ENCODE results near the gene NUTM1.
"Not testable (repeated sequence)": the region's sequence is repeated elsewhere in the genome, so short reads cannot be mapped to it uniquely, and the experiment has no call there.

The NUTM1 gene

GRCh38 chr15:34336991-34337556 lies 6.0 kb upstream of the NUTM1 start:
- no peak for DNase-seq

GRCh38 chr15:34337557-34338306 lies 5.4 kb upstream of the NUTM1 start, which contains the start of gene SLC12A6:
TSS of gene SLC12A6 (minus strand) at chr15:34337781. CDS start at chr15:34336680, 1,101 bp downstream.
- DNase-seq, result peak; percentile 78

- DNase-seq, result no peak
These were observed 4.8 kb upstream of the NUTM1 start for GRCh38 chr15:34338347-34338746.

- DNase-seq, result no peak
These were observed 3.2 kb upstream of the NUTM1 start for GRCh38 chr15:34339946-34340345.

- DNase-seq, result no peak
These were observed 1.5 kb upstream of the NUTM1 start for GRCh38 chr15:34341381-34342212.

- DNase-seq, result not testable (repeated sequence)
These were observed 840 bp upstream of the NUTM1 start for GRCh38 chr15:34342213-34342736.

- no peak for DNase-seq
These were observed 5.0 kb downstream of the NUTM1 start for GRCh38 chr15:34347951-34348638.

- DNase-seq, result no peak
These were observed 5.7 kb downstream of the NUTM1 start for GRCh38 chr15:34348735-34349300.

GRCh38 chr15:34349769-34350168 lies 6.7 kb downstream of the NUTM1 start:
- no peak for DNase-seq

- DNase-seq, result not testable (repeated sequence)
These were observed 9.9 kb downstream of the NUTM1 start for GRCh38 chr15:34352996-34353395.

GRCh38 chr15:34353627-34354026 lies 10.5 kb downstream of the NUTM1 start:
- no peak for DNase-seq

- DNase-seq, result no peak
These were observed 11.2 kb downstream of the NUTM1 start for GRCh38 chr15:34354286-34354685.

GRCh38 chr15:34355241-34355640 lies 12.1 kb downstream of the NUTM1 start:
- DNase-seq, result no peak

GRCh38 chr15:34357653-34358052 lies 14.5 kb downstream of the NUTM1 start:
- no peak for DNase-seq

- no peak for DNase-seq
These were observed 15.3 kb downstream of the NUTM1 start for GRCh38 chr15:34358367-34358766.

GRCh38 chr15:34358948-34359347 lies 15.8 kb downstream of the NUTM1 start:
- DNase-seq, result no peak

GRCh38 chr15:34359416-34359815 lies 16.3 kb downstream of the NUTM1 start:
- DNase-seq, result no peak

- no peak for DNase-seq
These were observed 17.2 kb downstream of the NUTM1 start for GRCh38 chr15:34360298-34360697.

GRCh38 chr15:34361278-34361677 lies 18.2 kb downstream of the NUTM1 start:
- no peak for DNase-seq

- no peak for DNase-seq
These were observed 19.1 kb downstream of the NUTM1 start for GRCh38 chr15:34362047-34362773.

GRCh38 chr15:34364041-34364440 lies 20.9 kb downstream of the NUTM1 start:
- no peak for DNase-seq
